Transverse colon (tissue), 4 donors: ENCODE results near the gene FANCC. TPM values are rescaled to one million over a fixed set of nuclear protein-coding genes. Genes with fewer than 3 reads are reported as not detected.
A peak's percentile ranks its signal among the peaks of the same experiment; 100 is the strongest.

Experiments used
- DNase-seq: peaks from one replicate; pipeline ENCODE4 v3.0.0-alpha.2; 2019
- H3K27ac ChIP-seq, 4 donors: fragments of 200-600 bp; sonication (generic); 2 replicates each; pipeline ENCODE4 v1.5.1; 2016 to 2018; ENCODE audit warnings: inconsistent platforms in 4 of 4
- H3K27me3 ChIP-seq: fragments of 200-600 bp; sonication (generic); 2 replicates; pipeline ENCODE4 v1.5.1; 2017; ENCODE audit warnings: inconsistent platforms
- H3K36me3 ChIP-seq, 4 donors: fragments of 200-600 bp; sonication (generic); 2 replicates each; pipeline ENCODE4 v1.5.1; 2017 to 2019; ENCODE audit warnings: inconsistent platforms in 4 of 4
- H3K4me1 ChIP-seq, 4 donors: fragments of 200-600 bp; sonication (generic); 2 replicates each; pipeline ENCODE4 v1.5.1; 2017 to 2020; ENCODE audit warnings: inconsistent platforms in 4 of 4
- H3K4me3 ChIP-seq, 4 donors: fragments of 200-600 bp; sonication (generic); 1 replicate in 1 of 4; 2 replicates in 3 of 4; pipeline versions ENCODE4 v1.5.1 to v1.6.1; 2017 to 2019; ENCODE audit warnings: inconsistent platforms in 4 of 4
- H3K9me3 ChIP-seq, 2 donors: fragments of 200-600 bp; sonication (generic); 2 replicates each; pipeline ENCODE4 v1.5.1; 2017 to 2019; ENCODE audit warnings: inconsistent platforms in 2 of 2
- CTCF ChIP-seq, 5 experiments: fragments of 200-600 bp in 3 of 5; fragments of 450-650 bp in 2 of 5; sonication (generic) in 3 of 5; IDR thresholded peaks; 1 replicate in 2 of 5; 2 replicates in 3 of 5; pipeline ENCODE4 v1.5.1; 2016 to 2017; ENCODE audit warnings: antibody characterized with exemption in 5 of 5, inconsistent platforms in 3 of 5, mild to moderate bottlenecking in 2 of 5, moderate library complexity in 1 of 5
- EP300 ChIP-seq: sonication (generic); formaldehyde crosslinking; IDR thresholded peaks from one replicate; pipeline ENCODE4 v1.6.1; 2017; ENCODE audit warnings: antibody characterized with exemption, low read depth
- POLR2A ChIP-seq: fragments of 450-650 bp; IDR thresholded peaks from one replicate; pipeline ENCODE4 v1.6.1; 2016; ENCODE audit warnings: antibody characterized with exemption, mild to moderate bottlenecking, moderate library complexity
- POLR2AphosphoS5 ChIP-seq, 3 donors: sonication (generic); formaldehyde crosslinking; IDR thresholded peaks; one replicate each; pipeline ENCODE4 v1.6.1; 2016; ENCODE audit warnings: antibody characterized with exemption in 3 of 3
- WGBS, 2 donors: methylation state at CpG; one replicate each; pipeline ENCODE4 v1.1.5; 2018; ENCODE audit warnings: low coverage in 1 of 2; 5-methylcytosine and 5-hydroxymethylcytosine counted together
- in situ Hi-C, 4 donors: fragments of 200-750 bp; cut with MboI; loops; one replicate each; pipeline versions ENCODE4 v1.15.0 to v1.15.1; 2017; ENCODE audit warnings: low sequenced_read_pairs in 3 of 4, low pct_ligation_motif_present in 1 of 4, low pct_unique_long_range_greater_than_20kb in 1 of 4
- intact Hi-C: fragments of 100-400 bp; cut with DNase I; formaldehyde crosslinking; loops from one replicate; pipeline ENCODE4 v1.15.1; 2023; ENCODE audit warnings: low total_unique reads
- total RNA-seq, 4 donors: library from RNA; depleted of rRNA; stranded (reverse); fragments of >200 nt; gene quantifications; one replicate each; pipeline ENCODE4 v1.1.0, GENCODE V29; 2016

Gene FANCC
- total RNA-seq, 4 donors from 2014 or later: 4.0 to 10.3 (median 9.5) TPM

- Histone ChIP-seq H3K9me3 (no peaks in the 10 kb centered on the region), H3K36me3 (no peaks in the 10 kb centered on the region), H3K27ac (no peak overlapping the region), H3K27me3 (no peaks in the 10 kb centered on the region), H3K4me1 (peaks cover 5 to 33% (median 19%) of the 10 kb centered on the region in 4 donors), H3K4me3 (no peak overlapping the region)
- intact Hi-C loops: loop anchor here (10.0 kb wide), 1 partner anchor 203 kb away; the partner anchor contains the start of gene PTCH1
- 43 to 66% methylated on average over 3 of the region's 3 CpGs for WGBS, 2 donors
- no peak for DNase-seq
- in situ Hi-C loops: loop anchor here in 1 of 4 donors (25.0 kb wide), 1 partner anchor 200 kb away; the partner anchor contains the start of gene PTCH1
- no peak for TF ChIP-seq POLR2AphosphoS5 (IDR thresholded peaks at IDR 0.05)
- TF ChIP-seq CTCF (IDR thresholded peaks at IDR 0.05): no peak
- TF ChIP-seq POLR2A: no peak
- TF ChIP-seq EP300: no peak
Measured at GRCh38 chr9:95311961-95312360, 5.5 kb downstream of the FANCC start.

GRCh38 chr9:95307538-95307937, 10.0 kb downstream of the FANCC start:
- in situ Hi-C loops: loop anchor here in 1 of 4 donors (25.0 kb wide), 1 partner anchor 205 kb away; the partner anchor contains the start of gene PTCH1
- H3K4me1 ChIP-seq: peaks cover 0 to 39% (median 16%) of the 10 kb centered on the region in 4 donors
- no peak for DNase-seq
- H3K9me3 ChIP-seq: no peaks in the 10 kb centered on the region
- intact Hi-C loops: no loop called here
- no peak overlapping the region for H3K4me3 ChIP-seq
- no peaks in the 10 kb centered on the region for H3K27me3 ChIP-seq
- TF ChIP-seq CTCF (IDR thresholded peaks at IDR 0.05) (no peak), EP300 (no peak), POLR2AphosphoS5 (IDR thresholded peaks at IDR 0.05) (no peak)
- H3K36me3 ChIP-seq: no peaks in the 10 kb centered on the region
- peak overlapping the region in 3 of 4 donors; percentile 2 to 40 (median 28) for H3K27ac ChIP-seq

GRCh38 chr9:95306819-95307218, 10.7 kb downstream of the FANCC start:
- Histone ChIP-seq H3K27me3 (no peaks in the 10 kb centered on the region), H3K4me3 (no peak overlapping the region), H3K27ac (peak overlapping the region in 2 of 4 donors; percentile 2 to 10), H3K36me3 (no peaks in the 10 kb centered on the region), H3K4me1 (peaks cover 0 to 37% (median 14%) of the 10 kb centered on the region in 4 donors), H3K9me3 (no peaks in the 10 kb centered on the region)
- WGBS, 2 donors: 96 to 100% methylated on average over 6 of the region's 6 CpGs
- intact Hi-C loops (no loop called here), in situ Hi-C loops (loop anchor here in 1 of 4 donors (25.0 kb wide), 1 partner anchor 205 kb away; the partner anchor contains the start of gene PTCH1)
- TF ChIP-seq EP300: no peak
- TF ChIP-seq POLR2A: no peak
- TF ChIP-seq POLR2AphosphoS5 (IDR thresholded peaks at IDR 0.05): no peak
- no peak for TF ChIP-seq CTCF (IDR thresholded peaks at IDR 0.05)
- DNase-seq: no peak

GRCh38 chr9:95305770-95306492, 11.6 kb downstream of the FANCC start:
- Histone ChIP-seq H3K9me3 (no peaks in the 10 kb centered on the region), H3K27me3 (no peaks in the 10 kb centered on the region), H3K27ac (peak overlapping the region in 1 of 4 donors; percentile 10), H3K4me1 (peaks cover 0 to 37% (median 14%) of the 10 kb centered on the region in 4 donors), H3K36me3 (no peaks in the 10 kb centered on the region), H3K4me3 (no peak overlapping the region)
- DNase-seq: no peak
- no peak for TF ChIP-seq POLR2A
- in situ Hi-C loops: loop anchor here in 1 of 4 donors (25.0 kb wide), 1 partner anchor 206 kb away; the partner anchor contains the start of gene PTCH1
- intact Hi-C loops: no loop called here
- WGBS, 2 donors: 61 to 77% methylated on average over 3 of the region's 3 CpGs
